HCT116 (cell line): ENCODE results near the gene MTMR12. TPM values are rescaled to one million over a fixed set of nuclear protein-coding genes. Genes with fewer than 3 reads are reported as not detected.

Experiments
- ATAC-seq: fragments of 200-7000 bp; cut with Tn5 transposase; 2 replicates; pipeline ENCODE4 v1.9.1; 2020; ENCODE audit warnings: mild to moderate bottlenecking, moderate library complexity
- BruUV-seq: library from RNA; stranded (reverse); fragments of 400-500 nt; replicated peaks from 2 replicates; lab custom pipeline; 2021; lab: Mats Ljungman, UMichigan
- CTCF ChIA-PET: fragments of 300-600 bp; sonication (Branson Sonifier 250); formaldehyde crosslinking; loops from one replicate; lab custom pipeline; 2021; ENCODE audit warnings: antibody characterized with exemption; lab: Charles Lee
- POLR2A ChIA-PET: fragments of 300-600, 350-600 bp; sonication (Branson Sonifier 250); formaldehyde crosslinking; loops from one replicate; lab custom pipeline; 2021; ENCODE audit warnings: antibody characterized with exemption; lab: Charles Lee
- RAD21 ChIA-PET, 2 experiments: fragments of 300-600 bp; sonication (Branson Sonifier 250); formaldehyde crosslinking; loops; one replicate each; lab custom pipeline; 2023; ENCODE audit warnings: low total read pairs in 2 of 2; ENCODE audit not compliant: uncharacterized antibody in 2 of 2, unreplicated experiment in 2 of 2, low non-redundant PET in 1 of 2; lab: Charles Lee
- DNase-seq: peaks from one replicate; pipeline ENCODE4 v3.0.0-alpha.2; 2010; ENCODE audit warnings: low read depth, low spot score
- H2AFZ ChIP-seq: fragments of 200-600 bp; shearing (Covaris generic), sonication (generic); 2 replicates; pipeline ENCODE4 v1.6.1; 2017; ENCODE audit warnings: low read depth, mixed run types, mixed read lengths, antibody characterized with exemption, low read length; ENCODE audit not compliant: poor library complexity, severe bottlenecking
- H3K27ac ChIP-seq: 2 replicates; pipeline ENCODE4 v1.5.1; 2012; ENCODE audit warnings: low read depth, low read length
- H3K27me3 ChIP-seq: fragments of 200-600 bp; sonication (generic); 2 replicates; pipeline ENCODE4 v1.6.1; 2016; ENCODE audit warnings: mixed run types, low read length, mixed read lengths; ENCODE audit not compliant: insufficient read depth
- H3K36me3 ChIP-seq, 2 experiments: fragments of 200-500 bp in 1 of 2; fragments of 200-600 bp in 1 of 2; sonication (Bioruptor generic) in 1 of 2; sonication (generic) in 1 of 2; 2 replicates each; pipeline versions ENCODE4 v1.5.1 to v1.6.1; 2014 to 2016; ENCODE audit warnings: low read length in 2 of 2, inconsistent platforms in 1 of 2, mixed read lengths in 1 of 2, mixed run types in 1 of 2; ENCODE audit not compliant: insufficient read depth in 2 of 2, control insufficient read depth in 1 of 2
- H3K4me1 ChIP-seq, 2 experiments: fragments of 200-600 bp in 1 of 2; sonication (generic) in 1 of 2; 2 replicates each; pipeline versions ENCODE4 v1.5.1 to v1.6.1; 2012 to 2017; ENCODE audit warnings: low read length in 2 of 2, inconsistent platforms in 1 of 2, mild to moderate bottlenecking in 1 of 2, mixed read lengths in 1 of 2, mixed run types in 1 of 2, moderate library complexity in 1 of 2; ENCODE audit not compliant: insufficient read depth in 2 of 2, control insufficient read depth in 1 of 2
- H3K4me2 ChIP-seq: fragments of 200-600 bp; sonication (generic); 2 replicates; pipeline ENCODE4 v1.6.1; 2017; ENCODE audit warnings: mixed run types, low read length, mixed read lengths
- H3K4me3 ChIP-seq, 2 experiments: fragments of 200-600 bp in 1 of 2; sonication (generic) in 1 of 2; replicated peaks in 1 of 2; 2 replicates each; pipeline ENCODE4 v1.5.1; 2011 to 2016; ENCODE audit warnings: low read length in 2 of 2, control low read depth in 1 of 2, low read depth in 1 of 2, mild to moderate bottlenecking in 1 of 2, mixed read lengths in 1 of 2, mixed run types in 1 of 2
- H3K79me2 ChIP-seq: fragments of 200-600 bp; sonication (generic); 2 replicates; pipeline ENCODE4 v1.6.1; 2017; ENCODE audit warnings: mild to moderate bottlenecking, mixed run types, low read length, moderate library complexity, mixed read lengths; ENCODE audit not compliant: insufficient read depth
- H3K9ac ChIP-seq: fragments of 200-600 bp; sonication (generic); 2 replicates; pipeline ENCODE4 v1.6.1; 2016; ENCODE audit warnings: low read length, mixed read lengths
- H3K9me2 ChIP-seq: fragments of 200-600 bp; sonication (generic), shearing (Covaris generic); 2 replicates; pipeline ENCODE4 v1.6.1; 2017; ENCODE audit warnings: mixed run types, mild to moderate bottlenecking, moderate library complexity; ENCODE audit not compliant: insufficient read depth
- H3K9me3 ChIP-seq, 2 experiments: fragments of 200-500 bp in 1 of 2; fragments of 200-600 bp in 1 of 2; sonication (Bioruptor generic) in 1 of 2; sonication (generic) in 1 of 2; 2 replicates each; pipeline ENCODE4 v1.6.1; 2014 to 2017; ENCODE audit warnings: low read length in 2 of 2, mixed read lengths in 2 of 2, inconsistent platforms in 1 of 2, low read depth in 1 of 2, mild to moderate bottlenecking in 1 of 2, mixed run types in 1 of 2, moderate library complexity in 1 of 2; ENCODE audit not compliant: control insufficient read depth in 1 of 2, insufficient read depth in 1 of 2
- H4K20me1 ChIP-seq: fragments of 200-600 bp; sonication (generic), shearing (Covaris generic); 2 replicates; pipeline ENCODE4 v1.6.1; 2017; ENCODE audit warnings: mixed run types, mild to moderate bottlenecking, moderate library complexity; ENCODE audit not compliant: insufficient read depth
- CBX3 ChIP-seq: IDR thresholded peaks from 2 replicates; pipeline ENCODE4 v1.6.1; 2012; ENCODE audit warnings: low read depth
- CEBPB ChIP-seq: IDR thresholded peaks from 2 replicates; pipeline ENCODE4 v1.6.1; 2012; ENCODE audit warnings: low read depth
- FOSL1 ChIP-seq: IDR thresholded peaks from 2 replicates; pipeline ENCODE4 v1.6.1; 2012; ENCODE audit warnings: low read depth
- POLR2A ChIP-seq: IDR thresholded peaks from 2 replicates; pipeline ENCODE4 v1.7.0; 2011; ENCODE audit warnings: borderline replicate concordance; ENCODE audit not compliant: insufficient read depth, insufficient read length; ENCODE audit errors: extremely low read depth
- POLR2AphosphoS5 ChIP-seq: IDR thresholded peaks from 2 replicates; pipeline ENCODE4 v1.6.1; 2011; ENCODE audit warnings: mild to moderate bottlenecking, low read depth, low read length, moderate library complexity
- REST ChIP-seq: IDR thresholded peaks from 2 replicates; pipeline ENCODE4 v1.6.1; 2012; ENCODE audit warnings: low read depth
- SP1 ChIP-seq: IDR thresholded peaks from 2 replicates; pipeline ENCODE4 v1.6.1; 2012; ENCODE audit warnings: low read depth
- TCF7L2 ChIP-seq: IDR thresholded peaks from 2 replicates; pipeline ENCODE4 v1.7.0; 2011; ENCODE audit warnings: borderline replicate concordance, inconsistent platforms; ENCODE audit not compliant: insufficient read depth, insufficient read length; ENCODE audit errors: extremely low read depth
- ZFX ChIP-seq: fragments of 450-650 bp; IDR thresholded peaks from 2 replicates; pipeline ENCODE4 v1.6.1; 2017
- ZNF274 ChIP-seq: fragments of 200-500 bp; sonication (Bioruptor generic); IDR thresholded peaks from 2 replicates; pipeline ENCODE4 v1.6.1; 2014; ENCODE audit warnings: mild to moderate bottlenecking, low read depth, low read length, inconsistent platforms
- intact Hi-C: fragments of 100-400 bp; cut with micrococcal nuclease; formaldehyde crosslinking; loops from 2 replicates; pipeline ENCODE4 v1.10.0; 2022
- total RNA-seq: library from RNA; stranded (reverse); gene quantifications from one replicate; pipeline ENCODE4 v1.2.1, GENCODE V29; 2021; ENCODE audit not compliant: unreplicated experiment

MTMR12 gene
- total RNA-seq, 1 experiment from 2014 or later, result 27.3 TPM

GRCh38 chr5:32182463-32183063, 130.2 kb downstream of the MTMR12 start:
- POLR2A ChIA-PET, result no interaction called here
- no peak for TF ChIP-seq FOSL1
- no peak for TF ChIP-seq TCF7L2
- no peak for TF ChIP-seq ZFX
- TF ChIP-seq CBX3, result no peak
- no peak for TF ChIP-seq POLR2AphosphoS5
- no peak for TF ChIP-seq SP1
- no peak for TF ChIP-seq POLR2A
- no peak for TF ChIP-seq ZNF274
- TF ChIP-seq REST, result no peak
- TF ChIP-seq CEBPB, result no peak
- TF ChIP-seq, all 23 proteins: peak for 0
- ChIA-PET RAD21 (no interaction called here), CTCF (no interaction called here)
- no peaks in the 10 kb centered on the region for H3K4me1 ChIP-seq
- H3K27ac ChIP-seq, result no peak overlapping the region
- no peaks in the 10 kb centered on the region for H3K9me2 ChIP-seq
- intact Hi-C loops, result no loop called here
- ATAC-seq (no peak), DNase-seq (no peak)
- H3K27me3 ChIP-seq, result no peaks in the 10 kb centered on the region
- no peaks in the 10 kb centered on the region for H4K20me1 ChIP-seq
- no peaks in the 10 kb centered on the region for H3K36me3 ChIP-seq
- no peaks in the 10 kb centered on the region for H3K9me3 ChIP-seq
- H2AFZ ChIP-seq, result no peak overlapping the region
- no peak overlapping the region for H3K4me3 ChIP-seq
- no peak overlapping the region for H3K9ac ChIP-seq
- H3K79me2 ChIP-seq, result no peaks in the 10 kb centered on the region
- no peak overlapping the region for H3K4me2 ChIP-seq
- BruUV-seq, result no TSS peak

Other genes with a start within 250 kb of the MTMR12 start
- gene GOLPH3, start 138.6 kb downstream of the MTMR12 start, total RNA-seq, result 69.2 TPM
- 65.7 TPM for gene ZFR, start 131.8 kb upstream of the MTMR12 start, total RNA-seq